Activated CD4-positive, alpha-beta T cell treated with anti-CD3 and anti-CD28 coated beads for 36 hours (primary cell): Measurements from ENCODE around the gene KCND1. TPM values are rescaled to one million over a fixed set of nuclear protein-coding genes. Genes with fewer than 3 reads are reported as not detected.
A peak's percentile ranks its signal among the peaks of the same experiment; 100 is the strongest.
"Not testable (repeated sequence)": the region's sequence is repeated elsewhere in the genome, so short reads cannot be mapped to it uniquely, and the experiment has no call there.

Experiments
- ATAC-seq: fragments of 200-7000 bp; cut with Tn5 transposase; one replicate; pipeline ENCODE4 v1.10.0; 2021; ENCODE audit warnings: mild to moderate bottlenecking, moderate library complexity
- CTCF ChIA-PET: fragments of 350-600 bp; sonication (Branson Sonifier 250); formaldehyde crosslinking; loops from one replicate; lab custom pipeline; 2021; ENCODE audit warnings: antibody characterized with exemption; lab: Charles Lee
- POLR2A ChIA-PET: fragments of 350-600 bp; sonication (Branson Sonifier 250); formaldehyde crosslinking; loops from one replicate; lab custom pipeline; 2021; ENCODE audit warnings: antibody characterized with exemption, inconsistent platforms; lab: Charles Lee
- DNase-seq: peaks from one replicate; pipeline ENCODE4 v3.0.0-alpha.2; 2020
- H3K27ac Mint-ChIP-seq: one replicate; pipeline ENCODE4 v1.8.0; 2021; ENCODE audit warnings: mixed read lengths
- H3K27me3 Mint-ChIP-seq: one replicate; pipeline ENCODE4 v1.8.0; 2021; ENCODE audit warnings: mixed read lengths
- H3K36me3 Mint-ChIP-seq: one replicate; pipeline ENCODE4 v1.8.0; 2021; ENCODE audit warnings: low read depth, mixed read lengths
- H3K4me1 Mint-ChIP-seq: one replicate; pipeline ENCODE4 v1.8.0; 2021; ENCODE audit warnings: mixed read lengths
- H3K4me3 Mint-ChIP-seq: one replicate; pipeline ENCODE4 v1.8.0; 2021; ENCODE audit warnings: mild to moderate bottlenecking, moderate library complexity, mixed read lengths
- H3K9me3 Mint-ChIP-seq: one replicate; pipeline ENCODE4 v1.8.0; 2021; ENCODE audit warnings: low read depth, mixed read lengths
- intact Hi-C, 2 experiments: fragments of 100-400 bp; cut with DNase I in 1 of 2; cut with micrococcal nuclease in 1 of 2; formaldehyde crosslinking; loops; one replicate each; pipeline versions ENCODE4 v1.14.2 to v1.15.1; 2022 to 2024; cut with DNase I, micrococcal nuclease
- total RNA-seq, 2 experiments: library from RNA; stranded (reverse); gene quantifications; one replicate each; pipeline ENCODE4 v1.2.3, GENCODE V29; 2021

KCND1 gene
- total RNA-seq, 2 experiments from 2014 or later = 2.5 to 2.8 TPM

DNA sequence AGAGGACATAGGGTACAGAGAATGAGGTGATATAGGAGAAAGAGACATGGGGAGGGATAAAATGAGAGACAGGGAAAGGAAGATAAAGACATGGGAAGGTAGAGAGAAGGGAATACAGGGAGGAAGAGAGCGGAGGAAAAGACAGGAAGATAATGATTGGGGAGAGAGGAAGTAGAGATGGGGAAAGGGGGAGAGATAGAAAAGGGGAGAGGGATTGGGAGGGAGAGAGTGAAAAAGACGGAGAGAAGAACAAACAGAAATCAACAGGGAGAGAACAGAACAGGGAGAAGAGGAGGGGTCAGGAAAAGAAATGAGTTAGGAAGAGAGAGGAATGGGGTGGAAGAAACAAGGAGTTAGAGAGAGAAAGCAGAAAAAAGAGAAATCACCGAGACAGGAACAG, 25.8 kb upstream of the KCND1 start:
- ATAC-seq = no peak
- ChIA-PET CTCF (no interaction called here), POLR2A (no interaction called here)
- H3K27me3 Mint-ChIP-seq = no peaks in the 10 kb centered on the region
- H3K36me3 Mint-ChIP-seq = peaks cover 39% of the 10 kb centered on the region
- H3K9me3 Mint-ChIP-seq = no peaks in the 10 kb centered on the region
- H3K4me3 Mint-ChIP-seq = no peak overlapping the region
- intact Hi-C loops = no loop called here
- peaks cover 36% of the 10 kb centered on the region for H3K4me1 Mint-ChIP-seq
- no peak overlapping the region for H3K27ac Mint-ChIP-seq
- no peak for DNase-seq

DNA sequence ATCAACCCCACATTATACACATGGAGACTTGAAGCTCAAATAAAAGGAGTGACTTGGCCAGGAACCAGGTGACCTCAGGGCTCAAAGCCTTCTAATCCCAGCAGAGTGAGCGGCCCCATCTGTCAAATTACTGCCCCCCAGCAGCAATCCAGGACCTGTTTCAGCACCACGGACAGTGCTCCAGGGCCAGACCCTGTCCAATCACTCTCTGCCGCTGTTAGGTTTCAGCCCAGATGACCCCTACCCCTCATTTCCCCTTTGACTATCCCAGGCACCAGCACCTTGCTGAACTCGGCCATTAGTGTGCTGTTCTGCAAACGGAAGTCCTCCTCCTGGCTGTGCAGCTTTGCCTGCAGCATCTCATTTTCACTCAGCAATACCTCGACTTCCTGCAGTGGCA, 25.3 kb upstream of the KCND1 start:
- Mint-ChIP-seq H3K36me3 (peaks cover 39% of the 10 kb centered on the region), H3K27ac (no peak overlapping the region), H3K4me1 (peaks cover 36% of the 10 kb centered on the region), H3K4me3 (no peak overlapping the region), H3K9me3 (no peaks in the 10 kb centered on the region), H3K27me3 (no peaks in the 10 kb centered on the region)
- DNase-seq (peak; percentile 16), ATAC-seq (no peak)
- CTCF ChIA-PET = no interaction called here
- intact Hi-C loops = no loop called here
- POLR2A ChIA-PET = no interaction called here

DNA sequence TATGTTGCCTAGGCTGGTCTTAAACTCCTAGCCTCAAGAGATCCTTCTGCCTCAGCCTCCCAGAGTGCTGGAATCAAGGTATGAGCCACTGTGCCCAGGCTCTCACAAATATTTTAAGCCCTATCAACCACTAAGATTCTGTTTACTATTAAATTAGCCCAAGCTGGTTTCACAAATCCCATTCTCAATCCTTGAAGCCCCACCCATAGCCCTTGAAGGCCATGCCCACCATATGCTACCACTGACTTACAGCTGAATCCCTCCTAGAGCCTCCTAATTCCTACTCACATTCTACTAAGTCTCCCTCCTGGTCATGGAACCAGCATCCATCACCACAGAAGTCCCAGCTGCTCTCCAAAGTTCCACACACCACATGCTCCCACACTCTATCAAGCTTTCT, 20.7 kb upstream of the KCND1 start:
- intact Hi-C loops = no loop called here
- Mint-ChIP-seq H3K27ac (no peak overlapping the region), H3K4me1 (peaks cover 2% of the 10 kb centered on the region), H3K27me3 (no peaks in the 10 kb centered on the region), H3K9me3 (no peaks in the 10 kb centered on the region), H3K36me3 (peaks cover 23% of the 10 kb centered on the region), H3K4me3 (no peak overlapping the region)
- ChIA-PET POLR2A (no interaction called here), CTCF (interaction anchor here (0.7 to 0.8 kb wide), 2 partner anchors 34 to 161 kb away, joined by 3 read pairs; no protein-coding TSS in a partner anchor)
- ATAC-seq = no peak
- DNase-seq = no peak

DNA sequence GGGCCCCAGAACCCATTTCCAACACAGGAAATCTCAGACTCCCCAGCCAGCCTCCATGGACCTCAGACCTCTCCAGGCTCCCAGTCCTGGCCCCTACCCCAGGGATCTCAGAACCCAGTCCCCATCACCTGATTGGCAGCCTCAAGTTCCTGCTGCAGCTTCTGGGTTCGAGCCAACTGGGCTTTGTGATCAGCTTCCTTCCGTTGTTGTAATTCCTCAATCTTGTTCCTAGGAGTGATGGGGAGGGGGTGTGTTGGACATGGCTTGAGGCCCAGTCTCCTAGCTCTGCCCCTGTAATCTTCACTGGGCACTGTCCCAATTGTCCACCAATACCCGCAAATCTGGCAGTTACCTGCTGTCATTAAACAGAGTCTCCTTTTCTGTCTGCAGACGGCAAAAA, 17.8 kb upstream of the KCND1 start:
- Mint-ChIP-seq H3K4me1 (no peaks in the 10 kb centered on the region), H3K27me3 (no peaks in the 10 kb centered on the region), H3K4me3 (no peak overlapping the region), H3K36me3 (peaks cover 15% of the 10 kb centered on the region), H3K9me3 (no peaks in the 10 kb centered on the region), H3K27ac (no peak overlapping the region)
- ATAC-seq = no peak
- ChIA-PET POLR2A (no interaction called here), CTCF (no interaction called here)
- intact Hi-C loops = no loop called here
- no peak for DNase-seq

DNA sequence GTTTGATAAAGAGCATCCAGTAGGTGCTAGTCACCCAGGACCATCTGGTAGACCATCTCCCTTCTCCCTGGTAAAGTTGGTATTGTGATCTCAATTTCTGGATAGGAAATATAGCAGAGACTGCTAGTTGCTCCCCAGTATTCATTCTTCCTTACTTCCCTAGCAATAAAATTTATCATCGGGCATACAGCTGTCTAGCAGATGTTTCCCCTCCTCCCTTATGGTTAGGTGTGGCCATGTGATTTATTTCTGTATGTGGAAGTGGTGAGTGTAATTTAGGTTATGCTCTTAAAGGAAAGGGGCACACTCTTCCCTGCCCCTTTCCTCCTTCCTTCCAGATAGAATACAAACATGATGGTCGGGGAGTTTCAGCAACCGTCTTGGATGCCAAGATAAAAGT, 12.3 kb upstream of the KCND1 start:
- POLR2A ChIA-PET = no interaction called here
- Mint-ChIP-seq H3K27ac (no peak overlapping the region), H3K36me3 (peaks cover 27% of the 10 kb centered on the region)

DNA sequence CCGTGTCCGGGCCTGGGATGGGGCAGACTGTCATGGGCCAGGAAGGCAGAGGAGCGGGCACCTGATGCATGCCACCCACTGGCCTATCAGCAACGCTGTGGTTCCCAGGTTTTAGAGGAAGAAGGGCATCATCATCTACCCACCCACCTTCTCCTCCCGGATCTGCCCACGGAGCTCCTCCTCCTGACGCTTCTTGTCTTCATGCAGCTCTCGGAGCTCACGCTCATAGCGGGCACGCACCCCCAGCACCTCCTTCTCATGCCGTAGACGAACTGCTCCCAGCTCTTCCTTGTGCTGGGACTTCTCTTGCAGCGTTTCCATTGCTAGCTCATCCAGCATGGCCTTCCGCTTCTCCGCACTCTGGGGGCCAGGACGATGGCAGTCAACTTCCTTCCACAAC, 11.4 kb upstream of the KCND1 start:
- H3K36me3 Mint-ChIP-seq = peaks cover 29% of the 10 kb centered on the region
- H3K27ac Mint-ChIP-seq = no peak overlapping the region
- no peaks in the 10 kb centered on the region for H3K27me3 Mint-ChIP-seq
- CTCF ChIA-PET = no interaction called here
- no peak for DNase-seq
- H3K4me3 Mint-ChIP-seq = no peak overlapping the region
- intact Hi-C loops = no loop called here
- no peak for ATAC-seq
- POLR2A ChIA-PET = no interaction called here
- H3K9me3 Mint-ChIP-seq = no peaks in the 10 kb centered on the region
- H3K4me1 Mint-ChIP-seq = no peaks in the 10 kb centered on the region

More for the DNA sequence above, 12.3 kb upstream of the KCND1 start:
- H3K9me3 Mint-ChIP-seq = no peaks in the 10 kb centered on the region
- intact Hi-C loops = no loop called here
- DNase-seq (no peak), ATAC-seq (no peak)
- H3K4me1 Mint-ChIP-seq = no peaks in the 10 kb centered on the region
- H3K27me3 Mint-ChIP-seq = no peaks in the 10 kb centered on the region
- CTCF ChIA-PET = no interaction called here
- no peak overlapping the region for H3K4me3 Mint-ChIP-seq

DNA sequence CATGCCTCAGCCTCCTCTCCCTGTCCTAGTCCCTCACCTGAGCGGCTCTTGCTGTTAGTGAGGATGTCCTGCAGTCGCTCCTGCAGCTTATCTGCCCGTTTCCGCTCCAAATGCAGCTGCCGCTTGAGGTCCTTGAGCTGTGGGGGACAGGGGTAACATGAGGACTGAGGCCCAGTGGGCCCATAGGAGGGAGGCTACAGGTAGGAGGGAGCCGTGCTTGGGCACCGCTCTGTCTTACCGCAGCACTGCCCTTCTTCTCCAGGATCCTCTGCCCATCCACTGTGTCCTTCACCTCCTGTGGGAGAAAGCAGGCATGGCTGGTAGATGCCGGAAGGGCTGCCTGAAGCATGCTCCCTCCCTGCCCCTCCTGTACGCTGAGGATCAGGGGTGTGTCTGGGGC, 9.5 kb upstream of the KCND1 start:
- H3K9me3 Mint-ChIP-seq = no peaks in the 10 kb centered on the region
- POLR2A ChIA-PET = no interaction called here

DNA sequence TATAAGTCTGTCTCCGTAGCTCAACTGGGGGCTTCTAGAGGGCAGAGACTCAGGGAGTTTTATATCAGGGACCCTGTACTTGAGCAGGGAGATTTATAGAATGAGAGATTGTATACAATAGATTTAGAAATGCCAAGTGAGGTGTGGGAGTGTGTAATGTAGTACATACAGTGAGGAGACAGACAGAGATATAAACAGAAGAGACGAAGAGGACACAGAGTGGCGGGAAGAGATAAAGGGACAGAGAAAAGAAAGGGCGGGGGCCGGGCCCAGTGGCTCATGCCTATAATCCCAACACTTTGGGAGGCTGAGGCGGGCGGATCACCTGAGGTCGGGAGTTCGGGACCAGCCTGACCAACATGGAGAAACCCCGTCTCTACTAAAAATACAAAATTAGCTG, 8.7 kb upstream of the KCND1 start:
- POLR2A ChIA-PET, ATAC-seq, H3K9me3 Mint-ChIP-seq, H3K4me3 Mint-ChIP-seq, DNase-seq, H3K4me1 Mint-ChIP-seq, intact Hi-C loops, CTCF ChIA-PET, H3K27ac Mint-ChIP-seq, H3K27me3 Mint-ChIP-seq: not testable (repeated sequence)
- peaks cover 32% of the 10 kb centered on the region for H3K36me3 Mint-ChIP-seq

More for the DNA sequence above, 9.5 kb upstream of the KCND1 start:
- Mint-ChIP-seq H3K27ac (no peak overlapping the region), H3K4me3 (no peak overlapping the region), H3K36me3 (peaks cover 32% of the 10 kb centered on the region), H3K4me1 (no peaks in the 10 kb centered on the region), H3K27me3 (no peaks in the 10 kb centered on the region)
- DNase-seq (no peak), ATAC-seq (no peak)
- intact Hi-C loops = no loop called here
- CTCF ChIA-PET = no interaction called here

DNA sequence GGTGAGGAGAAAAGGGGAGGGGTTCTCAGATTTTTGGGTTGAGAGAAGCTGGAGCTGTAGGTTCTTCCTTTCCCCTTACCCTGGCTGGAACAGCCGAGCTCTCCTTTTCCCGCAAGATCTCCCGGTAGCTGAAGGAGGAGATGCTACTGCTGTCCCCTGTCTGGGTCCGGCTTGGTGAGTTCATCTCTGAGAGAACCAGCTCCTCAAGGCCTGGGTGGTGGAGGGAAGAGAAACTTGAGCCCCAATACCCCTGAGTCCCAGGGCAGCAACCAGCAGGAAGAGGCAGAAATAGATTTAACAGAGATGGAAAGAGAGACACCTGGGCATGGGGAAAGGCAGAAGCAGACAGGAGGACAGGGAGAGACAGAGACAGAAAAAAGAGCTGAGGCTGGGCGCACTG, 6.6 kb upstream of the KCND1 start:
- Mint-ChIP-seq H3K4me1 (peaks cover under 1% of the 10 kb centered on the region), H3K27me3 (no peaks in the 10 kb centered on the region), H3K27ac (no peak overlapping the region), H3K36me3 (peaks cover 28% of the 10 kb centered on the region), H3K9me3 (no peaks in the 10 kb centered on the region), H3K4me3 (no peak overlapping the region)
- ATAC-seq = no peak
- POLR2A ChIA-PET = no interaction called here
- DNase-seq = no peak
- CTCF ChIA-PET = no interaction called here
- intact Hi-C loops = no loop called here

DNA sequence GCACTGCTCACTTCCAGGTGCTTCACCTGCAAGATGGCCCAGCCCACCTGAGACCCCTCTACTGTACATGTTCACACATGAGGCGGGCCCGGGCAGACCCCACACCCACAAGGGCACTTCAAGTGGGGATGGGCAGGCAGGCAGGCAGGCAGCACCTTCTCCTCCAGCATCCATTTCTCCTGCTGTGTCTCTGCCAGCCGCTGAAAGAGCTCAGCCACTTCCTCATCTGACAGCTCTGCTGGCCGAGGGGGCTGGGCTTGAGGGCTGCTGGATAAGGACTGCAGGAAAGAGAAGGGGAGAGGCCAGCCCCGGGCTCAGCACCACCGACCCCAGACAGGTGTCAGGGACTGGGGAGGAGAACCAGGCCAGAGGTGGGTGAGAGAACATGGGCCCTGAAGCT, 4.4 kb upstream of the KCND1 start:
- no peak for DNase-seq
- ATAC-seq = no peak
- ChIA-PET POLR2A (no interaction called here), CTCF (no interaction called here)
- Mint-ChIP-seq H3K36me3 (peaks cover 21% of the 10 kb centered on the region), H3K4me1 (peaks cover 15% of the 10 kb centered on the region), H3K4me3 (no peak overlapping the region), H3K27me3 (no peaks in the 10 kb centered on the region), H3K27ac (no peak overlapping the region), H3K9me3 (no peaks in the 10 kb centered on the region)
- intact Hi-C loops = no loop called here

DNA sequence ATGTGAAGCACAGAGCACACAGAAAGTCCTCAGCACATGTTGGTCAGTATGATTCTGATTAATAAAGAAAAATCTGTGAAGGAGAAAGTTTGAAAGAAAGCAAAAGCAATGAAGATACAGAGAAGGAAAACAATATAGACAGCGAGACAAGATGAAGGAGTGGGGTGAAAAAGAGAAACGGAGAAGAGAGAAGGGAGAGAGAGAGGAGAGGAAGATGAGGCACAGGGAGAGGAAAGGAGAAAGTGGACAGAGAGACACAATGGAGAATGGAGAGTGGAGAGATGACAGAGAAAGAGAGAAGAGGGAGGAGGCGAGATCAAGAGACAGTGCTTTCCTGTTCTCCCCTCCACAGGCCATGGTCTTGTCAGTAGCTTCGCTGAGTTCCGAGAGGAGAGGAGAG, 3.9 kb upstream of the KCND1 start:
- POLR2A ChIA-PET = no interaction called here
- intact Hi-C loops = no loop called here
- no peaks in the 10 kb centered on the region for H3K9me3 Mint-ChIP-seq
- peaks cover 19% of the 10 kb centered on the region for H3K36me3 Mint-ChIP-seq
- peak overlapping the region; percentile 24 for H3K27ac Mint-ChIP-seq
- no peak for DNase-seq
- H3K4me1 Mint-ChIP-seq = peaks cover 15% of the 10 kb centered on the region
- ATAC-seq = no peak
- H3K4me3 Mint-ChIP-seq = no peak overlapping the region
- CTCF ChIA-PET = no interaction called here
- H3K27me3 Mint-ChIP-seq = no peaks in the 10 kb centered on the region

DNA sequence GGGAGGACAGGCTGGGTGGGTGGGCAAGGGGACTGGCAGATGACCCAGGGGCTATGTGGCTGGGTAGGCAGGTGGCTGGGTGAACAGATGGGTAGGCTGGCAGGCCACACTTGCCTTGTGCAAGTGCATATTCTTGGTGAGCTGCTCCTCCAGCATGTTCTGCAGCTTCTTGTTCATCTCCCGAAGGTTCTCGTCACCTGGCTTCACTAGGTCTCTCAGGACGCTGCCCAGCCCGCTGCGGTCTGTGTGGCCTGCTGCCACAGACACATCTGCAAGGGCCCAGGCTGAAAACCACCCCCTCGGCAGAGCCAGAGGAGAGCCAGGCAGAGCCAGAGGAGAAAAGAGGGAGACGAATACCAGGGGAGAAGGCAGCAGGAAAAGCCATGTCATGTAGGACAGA, 3.4 kb upstream of the KCND1 start:
- H3K4me1 Mint-ChIP-seq = peaks cover 15% of the 10 kb centered on the region
- DNase-seq (no peak), ATAC-seq (no peak)
- peaks cover 19% of the 10 kb centered on the region for H3K36me3 Mint-ChIP-seq
- H3K9me3 Mint-ChIP-seq = no peaks in the 10 kb centered on the region
- intact Hi-C loops = no loop called here
- H3K27me3 Mint-ChIP-seq = no peaks in the 10 kb centered on the region
- POLR2A ChIA-PET = no interaction called here
- H3K27ac Mint-ChIP-seq = no peak overlapping the region
- CTCF ChIA-PET = no interaction called here
- no peak overlapping the region for H3K4me3 Mint-ChIP-seq

DNA sequence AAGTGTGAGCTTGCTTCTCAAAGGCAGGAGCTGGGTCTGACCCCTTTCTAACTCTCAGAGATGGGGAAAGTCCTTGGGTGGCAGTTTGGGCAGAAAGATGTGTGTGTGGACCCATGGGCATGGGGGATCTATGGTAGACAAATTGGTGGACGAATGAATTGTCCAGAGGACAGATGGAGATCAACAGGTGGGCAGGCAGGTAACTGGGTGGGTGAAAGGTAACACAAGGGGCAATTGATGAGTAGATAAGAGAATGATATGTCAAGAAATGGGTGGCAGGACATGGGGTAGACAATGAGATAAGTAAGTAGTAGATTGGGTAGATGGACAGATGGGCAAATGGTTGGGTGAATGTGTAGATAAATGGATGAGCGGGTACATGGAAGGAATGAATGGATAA, 2.9 kb upstream of the KCND1 start:
- ChIA-PET CTCF (no interaction called here), POLR2A (no interaction called here)
- Mint-ChIP-seq H3K27me3 (no peaks in the 10 kb centered on the region), H3K36me3 (peaks cover 19% of the 10 kb centered on the region), H3K4me3 (no peak overlapping the region), H3K27ac (no peak overlapping the region), H3K4me1 (peaks cover 15% of the 10 kb centered on the region), H3K9me3 (no peaks in the 10 kb centered on the region)
- DNase-seq (no peak), ATAC-seq (no peak)
- intact Hi-C loops = no loop called here
